GM18907 (cell line): ENCODE measurements around the gene ICA1L.

ENCODE experiments used
- ATAC-seq: cut with Tn5 transposase; IDR thresholded peaks from one replicate; pipeline ENCODE4 v1.9.1; 2021; ENCODE audit warnings: mild to moderate bottlenecking, moderate library complexity; ENCODE audit not compliant: unreplicated experiment

ICA1L gene

GRCh38 chr2:202790676-202791075, 80.9 kb downstream of the ICA1L start:
- ATAC-seq, result no peak

GRCh38 chr2:202786842-202787241, 84.7 kb downstream of the ICA1L start:
- ATAC-seq, result no peak

GRCh38 chr2:202782940-202783558, 88.5 kb downstream of the ICA1L start:
- no peak for ATAC-seq

GRCh38 chr2:202780514-202781021, 91.0 kb downstream of the ICA1L start:
- ATAC-seq, result peak; percentile 97

- no peak for ATAC-seq
These were observed 93.3 kb downstream of the ICA1L start for GRCh38 chr2:202778217-202778616.

- no peak for ATAC-seq
These were observed 97.5 kb downstream of the ICA1L start for GRCh38 chr2:202774104-202774503.

- no peak for ATAC-seq
These were observed 98.1 kb downstream of the ICA1L start for GRCh38 chr2:202773301-202773973.

- ATAC-seq, result no peak
These were observed 99.7 kb downstream of the ICA1L start for GRCh38 chr2:202771741-202772460.

GRCh38 chr2:202771336-202771735, 100.2 kb downstream of the ICA1L start:
- no peak for ATAC-seq

GRCh38 chr2:202769201-202769600, 102.4 kb downstream of the ICA1L start:
- no peak for ATAC-seq

GRCh38 chr2:202768273-202768672, 103.3 kb downstream of the ICA1L start:
- no peak for ATAC-seq

GRCh38 chr2:202765436-202765835, 106.1 kb downstream of the ICA1L start:
- ATAC-seq, result no peak

- no peak for ATAC-seq
These were observed 106.6 kb downstream of the ICA1L start for GRCh38 chr2:202764991-202765390.

- ATAC-seq, result no peak
These were observed 107.7 kb downstream of the ICA1L start for GRCh38 chr2:202763916-202764315.

GRCh38 chr2:202762556-202762955, 109.0 kb downstream of the ICA1L start:
- no peak for ATAC-seq

- ATAC-seq, result no peak
These were observed 110.7 kb downstream of the ICA1L start for GRCh38 chr2:202760848-202761247.

GRCh38 chr2:202758604-202759003, 113.0 kb downstream of the ICA1L start:
- ATAC-seq, result no peak

GRCh38 chr2:202758128-202758527, 113.4 kb downstream of the ICA1L start:
- no peak for ATAC-seq

GRCh38 chr2:202757339-202757738, 114.2 kb downstream of the ICA1L start:
- no peak for ATAC-seq

GRCh38 chr2:202756598-202756997, 115.0 kb downstream of the ICA1L start:
- ATAC-seq, result no peak

GRCh38 chr2:202754936-202755335, 116.6 kb downstream of the ICA1L start:
- no peak for ATAC-seq

- ATAC-seq, result no peak
These were observed 119.5 kb downstream of the ICA1L start for GRCh38 chr2:202752071-202752470.
